ENCODE results near the gene DIAPH3. TPM values are rescaled to one million over a fixed set of nuclear protein-coding genes. Genes with fewer than 3 reads are reported as not detected.
"Not testable (repeated sequence)": the region's sequence is repeated elsewhere in the genome, so short reads cannot be mapped to it uniquely, and the experiment has no call there.

The DIAPH3 gene
- total RNA-seq, 1 experiment from 2014 or later, result 33.9 TPM

DNA sequence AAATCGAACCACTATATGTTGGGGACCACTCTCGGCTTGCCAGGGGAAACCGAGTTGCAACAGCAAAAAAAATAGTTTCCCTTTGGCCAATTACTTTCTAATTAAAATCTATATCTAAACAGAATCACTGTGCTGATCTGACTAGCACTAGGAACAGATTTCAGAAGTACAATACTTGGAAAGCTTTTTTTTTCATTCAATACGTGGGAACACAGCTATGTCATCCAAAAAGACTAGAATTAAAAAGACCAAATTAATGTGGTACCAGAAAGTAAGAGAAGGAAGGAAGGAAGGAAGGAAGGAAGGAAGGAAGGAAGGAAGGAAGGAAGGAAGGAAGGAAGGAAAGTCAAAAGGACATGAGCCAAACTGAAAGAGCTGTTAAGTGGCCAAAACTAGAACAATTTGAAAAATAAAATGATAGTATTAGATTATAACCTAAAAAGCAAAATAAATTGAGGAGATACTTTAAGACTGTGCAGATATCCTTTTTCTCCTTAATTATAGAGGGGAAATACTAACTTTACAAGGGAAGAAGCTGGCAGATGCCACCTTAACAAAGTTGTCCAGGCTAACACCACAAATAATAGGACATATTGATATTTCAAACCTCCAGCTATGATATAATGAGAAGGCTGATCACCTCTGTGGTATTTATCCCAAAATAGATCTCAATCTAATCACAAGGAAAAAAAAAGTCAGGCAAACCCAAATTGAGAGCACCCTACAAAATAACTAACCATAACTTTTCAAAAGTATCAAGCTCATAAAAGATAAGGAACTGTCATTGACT is 63.9 kb downstream of the DIAPH3 start:
- Histone ChIP-seq H3K27ac (no peak overlapping the region), H3K4me1 (replicated peaks) (no peaks in the 10 kb centered on the region), H3K36me3 (peaks cover 21% of the 10 kb centered on the region), H3K9me3 (replicated peaks) (no peaks in the 10 kb centered on the region), H3K27me3 (replicated peaks) (no peaks in the 10 kb centered on the region), H3K4me3 (no peak overlapping the region)
- no peak for DNase-seq (ENCODE audit: low read depth in 1 of 2, low spot score in 2 of 2)

DNA sequence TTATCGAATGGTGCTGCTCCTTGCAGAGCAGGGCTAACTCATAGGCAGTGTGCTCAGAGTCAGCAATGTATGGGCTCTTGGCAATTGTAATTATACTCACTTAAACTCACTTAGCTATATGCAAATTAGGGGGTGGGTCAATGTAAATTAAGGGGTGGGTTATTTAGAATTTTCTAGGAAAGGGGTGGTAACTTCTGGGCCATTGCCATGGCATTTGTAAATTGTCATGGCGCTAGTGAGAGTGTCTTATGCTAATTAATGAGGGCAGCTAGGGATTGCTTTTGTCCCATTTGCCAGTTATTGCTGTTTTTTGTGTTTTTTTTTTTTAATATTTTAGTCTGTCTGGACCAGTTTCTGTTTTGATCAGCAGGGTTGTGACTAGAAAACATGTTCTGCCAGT is 68.4 kb downstream of the DIAPH3 start:
- Histone ChIP-seq H3K27ac (no peak overlapping the region), H3K4me3 (no peak overlapping the region), H3K27me3 (replicated peaks) (no peaks in the 10 kb centered on the region), H3K36me3 (peaks cover 39% of the 10 kb centered on the region), H3K4me1 (replicated peaks) (no peaks in the 10 kb centered on the region), H3K9me3 (replicated peaks) (no peaks in the 10 kb centered on the region)
- no peak for DNase-seq (ENCODE audit: low read depth in 1 of 2, low spot score in 2 of 2)

DNA sequence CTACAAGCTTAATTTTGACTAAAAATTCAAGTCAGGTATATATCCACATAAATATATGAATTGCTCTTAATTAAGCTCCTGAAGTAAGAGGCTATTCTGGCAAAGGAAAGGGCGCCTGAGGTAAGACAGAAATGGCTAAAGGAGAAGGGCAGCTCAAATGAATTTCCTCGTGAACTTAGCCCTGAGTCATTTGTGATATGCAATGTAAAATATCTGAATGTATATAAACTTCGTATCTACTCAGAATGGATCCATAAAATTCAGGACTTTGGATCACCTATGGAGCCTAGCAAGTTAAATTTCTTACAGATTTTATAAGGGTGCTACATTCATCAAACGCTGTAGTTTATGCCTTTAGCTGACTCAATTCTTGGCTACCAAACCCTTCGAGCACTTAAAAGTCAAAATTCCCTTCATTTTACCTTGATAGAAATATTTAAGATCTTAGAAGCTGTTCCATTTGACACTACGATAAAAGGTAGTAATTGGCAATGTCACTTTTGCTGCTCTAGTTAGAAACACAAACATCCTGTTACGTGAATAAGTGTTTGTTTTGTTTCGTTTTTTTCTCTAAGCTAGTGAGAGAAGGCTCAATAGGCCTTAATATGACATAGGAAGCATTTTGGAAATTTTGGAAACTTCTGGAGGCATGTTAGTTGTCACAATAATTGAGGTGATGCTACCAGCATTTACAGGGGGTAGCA is 69.2 kb downstream of the DIAPH3 start:
- no peak overlapping the region for H3K27ac ChIP-seq

DNA sequence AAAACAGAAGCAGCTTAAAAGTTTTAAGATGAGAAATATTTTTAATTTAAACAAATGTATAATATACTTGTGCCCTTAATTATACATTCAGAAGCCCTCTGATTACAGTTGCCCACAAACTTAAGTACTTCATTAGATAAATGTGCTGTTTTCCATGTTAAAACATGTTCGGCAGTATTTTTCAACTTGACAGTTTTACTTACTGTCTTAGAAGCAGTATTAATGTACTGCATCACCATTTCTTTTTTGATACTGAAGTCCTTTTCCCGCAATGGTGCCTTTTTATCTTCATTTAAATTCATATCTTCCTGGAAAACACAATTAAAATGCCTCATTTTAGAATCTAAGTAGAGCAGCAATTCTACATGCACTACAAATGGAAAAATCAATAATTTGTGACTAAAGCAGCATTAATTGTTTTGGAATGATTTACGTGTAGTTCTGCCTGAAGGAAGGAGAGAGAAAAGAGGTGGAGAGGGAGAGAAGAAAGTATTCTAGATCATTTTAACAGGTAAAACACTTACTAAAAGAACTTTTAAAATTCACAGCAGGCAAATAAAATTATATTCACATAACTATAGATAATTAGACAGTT is 70.2 kb downstream of the DIAPH3 start:
- no peak overlapping the region for H3K4me3 ChIP-seq
- DNase-seq (ENCODE audit: low read depth in 1 of 2, low spot score in 2 of 2), result no peak
- H3K36me3 ChIP-seq, result peaks cover 34% of the 10 kb centered on the region
- no peaks in the 10 kb centered on the region for H3K4me1 ChIP-seq (replicated peaks)
- no peaks in the 10 kb centered on the region for H3K9me3 ChIP-seq (replicated peaks)
- H3K27me3 ChIP-seq (replicated peaks), result no peaks in the 10 kb centered on the region
- no peak overlapping the region for H3K27ac ChIP-seq

More for the DNA sequence above, 69.2 kb downstream of the DIAPH3 start:
- Histone ChIP-seq H3K4me3 (no peak overlapping the region), H3K9me3 (replicated peaks) (no peaks in the 10 kb centered on the region), H3K4me1 (replicated peaks) (no peaks in the 10 kb centered on the region), H3K36me3 (peaks cover 33% of the 10 kb centered on the region), H3K27me3 (replicated peaks) (no peaks in the 10 kb centered on the region)
- DNase-seq (ENCODE audit: low read depth in 1 of 2, low spot score in 2 of 2), result no peak

DNA sequence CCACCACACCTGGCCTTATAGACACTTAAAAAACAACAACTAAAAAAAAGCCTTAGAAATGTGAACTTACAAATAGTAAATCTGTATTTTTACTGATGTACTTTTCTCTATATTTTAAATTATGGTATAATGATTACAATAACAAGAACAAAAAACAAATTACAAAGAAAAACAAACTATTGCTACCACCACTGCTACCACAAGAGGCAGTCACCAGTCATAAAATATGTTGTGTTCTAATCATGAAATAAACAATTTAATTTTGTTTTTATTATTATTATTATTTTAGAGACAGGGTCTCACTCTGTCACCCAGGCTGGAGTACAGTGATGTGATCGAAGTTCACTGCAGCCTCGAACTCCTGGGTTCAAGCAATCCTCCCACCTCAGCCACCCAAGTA is 72.2 kb downstream of the DIAPH3 start:
- no peak overlapping the region for H3K27ac ChIP-seq
- H3K27me3 ChIP-seq (replicated peaks), result no peaks in the 10 kb centered on the region
- no peak overlapping the region for H3K4me3 ChIP-seq

DNA sequence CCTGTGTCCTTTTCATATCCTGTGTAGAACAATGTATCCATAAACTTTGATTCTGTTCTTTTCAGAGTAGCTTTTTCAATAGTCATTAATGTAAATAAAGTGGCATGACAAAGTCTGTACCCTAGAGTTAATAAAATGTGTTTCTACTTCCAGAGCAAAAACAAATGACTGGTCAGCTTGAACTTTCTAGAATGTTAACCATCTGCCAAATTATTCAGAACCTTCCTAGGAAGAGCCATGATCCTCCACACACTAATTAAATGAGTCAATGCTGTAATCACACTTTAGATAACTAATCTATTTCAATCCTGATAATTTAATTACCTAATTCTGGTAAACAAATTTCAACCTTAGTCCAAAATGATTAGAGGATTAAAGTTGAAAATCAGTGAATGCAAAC is 73.2 kb downstream of the DIAPH3 start:
- no peak for DNase-seq (ENCODE audit: low read depth in 1 of 2, low spot score in 2 of 2)
- Histone ChIP-seq H3K4me3 (no peak overlapping the region), H3K36me3 (peaks cover 22% of the 10 kb centered on the region), H3K9me3 (replicated peaks) (no peaks in the 10 kb centered on the region), H3K27ac (no peak overlapping the region), H3K4me1 (replicated peaks) (no peaks in the 10 kb centered on the region), H3K27me3 (replicated peaks) (no peaks in the 10 kb centered on the region)

More for the DNA sequence above, 72.2 kb downstream of the DIAPH3 start:
- no peak for DNase-seq (ENCODE audit: low read depth in 1 of 2, low spot score in 2 of 2)
- no peaks in the 10 kb centered on the region for H3K4me1 ChIP-seq (replicated peaks)
- H3K9me3 ChIP-seq (replicated peaks), result no peaks in the 10 kb centered on the region
- H3K36me3 ChIP-seq, result peaks cover 22% of the 10 kb centered on the region

DNA sequence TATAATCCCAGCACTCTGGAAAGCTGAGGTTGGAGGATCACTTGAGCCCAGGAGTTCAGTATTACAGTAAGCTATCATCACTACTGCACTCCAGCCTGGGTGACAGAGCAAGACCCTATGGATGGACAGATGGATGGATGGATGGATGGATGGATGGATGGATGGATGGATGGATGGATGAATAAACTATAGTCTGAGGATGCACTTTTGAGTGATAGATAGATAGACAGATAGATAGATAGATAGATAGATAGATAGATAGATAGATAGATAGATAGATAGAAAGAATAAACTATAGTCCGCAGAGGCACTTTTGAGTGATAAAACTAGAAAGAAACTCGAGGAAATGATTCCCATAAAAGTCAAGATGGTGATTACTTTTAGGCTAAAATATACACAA is 79.9 kb downstream of the DIAPH3 start:
- not testable (repeated sequence) for H3K27ac ChIP-seq; H3K9me3 ChIP-seq (replicated peaks); H3K4me3 ChIP-seq; H3K36me3 ChIP-seq; H3K27me3 ChIP-seq (replicated peaks); H3K4me1 ChIP-seq (replicated peaks); DNase-seq (ENCODE audit: low read depth in 1 of 2, low spot score in 2 of 2)

DNA sequence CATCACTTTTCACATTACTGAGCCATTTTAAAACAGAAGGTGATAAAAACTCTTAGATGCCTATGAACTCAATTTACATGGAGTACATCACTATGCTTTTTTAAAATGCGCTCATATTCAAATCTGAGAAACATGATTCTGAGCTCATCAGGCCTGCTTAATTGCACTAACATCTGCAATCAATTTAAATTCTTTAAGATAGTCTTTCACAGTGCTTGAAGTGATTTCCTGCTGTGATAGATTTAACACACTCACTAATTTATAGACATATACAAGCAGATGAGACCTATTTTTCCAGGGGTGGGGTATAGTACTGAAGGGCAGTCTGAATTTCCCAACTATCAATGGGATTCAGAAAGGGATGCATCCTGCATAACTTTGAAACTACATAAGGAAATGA is 82.9 kb downstream of the DIAPH3 start:
- Histone ChIP-seq H3K4me1 (replicated peaks) (no peaks in the 10 kb centered on the region), H3K27me3 (replicated peaks) (no peaks in the 10 kb centered on the region), H3K36me3 (peaks cover 4% of the 10 kb centered on the region), H3K4me3 (no peak overlapping the region), H3K27ac (no peak overlapping the region), H3K9me3 (replicated peaks) (no peaks in the 10 kb centered on the region)
- DNase-seq (ENCODE audit: low read depth in 1 of 2, low spot score in 2 of 2), result no peak

DNA sequence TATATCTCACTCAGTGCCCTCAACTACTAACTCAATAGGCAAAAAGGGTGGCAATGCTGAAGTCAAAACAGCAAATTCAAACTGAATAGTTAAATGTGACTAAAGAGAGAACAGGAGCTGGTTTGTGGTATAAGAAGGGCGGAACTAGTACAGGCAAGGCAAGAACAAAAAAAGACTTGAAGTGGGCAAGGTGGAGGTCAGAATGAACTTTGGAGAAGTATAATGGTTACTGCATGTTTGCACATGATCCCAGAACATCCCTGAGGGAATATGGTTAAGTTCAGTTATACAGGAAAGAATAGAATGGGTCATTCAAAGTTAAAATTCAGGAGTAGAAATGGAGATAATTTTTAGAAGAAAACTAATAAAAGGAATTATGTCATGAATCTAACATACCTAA is 85.5 kb downstream of the DIAPH3 start:
- Histone ChIP-seq H3K4me3 (no peak overlapping the region), H3K4me1 (replicated peaks) (no peaks in the 10 kb centered on the region), H3K27ac (no peak overlapping the region), H3K27me3 (replicated peaks) (no peaks in the 10 kb centered on the region), H3K36me3 (peaks cover 15% of the 10 kb centered on the region), H3K9me3 (replicated peaks) (no peaks in the 10 kb centered on the region)
- no peak for DNase-seq (ENCODE audit: low read depth in 1 of 2, low spot score in 2 of 2)

DNA sequence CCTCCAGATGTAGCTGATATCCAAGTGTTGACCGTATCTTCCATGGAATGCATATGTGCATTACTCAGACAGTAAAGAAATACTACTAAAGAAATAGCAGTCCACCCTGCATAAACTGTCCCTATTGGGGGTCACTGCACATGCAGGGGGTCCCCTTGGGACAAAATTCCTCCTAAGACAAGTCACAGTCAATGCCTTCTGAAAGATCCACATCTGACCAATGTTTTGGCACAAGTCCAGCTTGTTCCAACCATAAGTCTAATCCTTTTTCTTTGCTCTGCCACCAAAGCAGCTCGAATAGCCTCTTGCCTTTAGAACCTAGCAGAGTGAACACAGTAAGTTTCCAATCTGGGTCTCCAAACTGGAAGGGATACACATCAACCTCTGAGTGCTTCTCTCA is 87.9 kb downstream of the DIAPH3 start:
- Histone ChIP-seq H3K36me3 (peaks cover 15% of the 10 kb centered on the region), H3K9me3 (replicated peaks) (no peaks in the 10 kb centered on the region), H3K27me3 (replicated peaks) (no peaks in the 10 kb centered on the region), H3K27ac (no peak overlapping the region), H3K4me1 (replicated peaks) (no peaks in the 10 kb centered on the region), H3K4me3 (no peak overlapping the region)
- DNase-seq (ENCODE audit: low read depth in 1 of 2, low spot score in 2 of 2), result no peak

DNA sequence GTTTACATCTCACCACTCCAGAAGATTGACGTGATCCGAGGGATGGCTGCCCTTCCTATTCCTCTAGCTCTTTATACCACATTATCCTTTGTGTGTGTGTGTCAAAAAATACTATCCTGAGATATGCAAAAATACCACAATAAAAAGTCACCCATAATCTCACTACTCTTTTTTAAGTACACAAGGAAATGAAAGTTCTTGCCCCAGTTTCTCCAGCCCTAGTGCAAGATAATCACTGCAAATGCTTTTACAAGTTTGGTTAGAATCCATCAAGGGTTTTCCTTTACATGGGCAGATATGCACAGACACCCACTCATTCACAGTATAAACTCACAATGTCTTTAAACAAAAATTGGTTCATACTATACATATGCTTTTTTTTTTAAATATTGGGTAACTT is 89.3 kb downstream of the DIAPH3 start:
- DNase-seq (ENCODE audit: low read depth in 1 of 2, low spot score in 2 of 2), result no peak
- Histone ChIP-seq H3K36me3 (peaks cover 23% of the 10 kb centered on the region), H3K4me1 (replicated peaks) (no peaks in the 10 kb centered on the region), H3K27ac (no peak overlapping the region), H3K9me3 (replicated peaks) (no peaks in the 10 kb centered on the region), H3K4me3 (no peak overlapping the region), H3K27me3 (replicated peaks) (no peaks in the 10 kb centered on the region)

DNA sequence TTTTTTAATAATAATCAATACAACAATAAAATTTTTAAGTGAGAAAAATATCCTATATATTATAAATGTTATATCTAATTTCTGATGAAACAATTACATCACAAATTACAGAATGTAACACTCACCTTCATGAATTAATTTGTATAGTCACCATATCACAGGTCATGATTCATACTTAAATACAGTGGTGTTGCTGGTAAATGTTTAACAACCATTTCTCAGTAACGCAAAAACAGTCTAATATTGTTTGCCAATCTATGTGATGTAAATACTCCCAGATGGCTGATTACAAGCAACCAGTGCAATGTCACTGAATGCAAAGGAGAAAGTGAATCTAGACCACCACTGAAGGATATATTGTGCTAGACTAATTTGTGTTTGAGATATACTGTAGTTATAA is 97.5 kb downstream of the DIAPH3 start:
- no peak overlapping the region for H3K27ac ChIP-seq
- H3K9me3 ChIP-seq (replicated peaks), result no peaks in the 10 kb centered on the region; the same call in 1 of the 2 replicates
- peaks cover 36% of the 10 kb centered on the region for H3K36me3 ChIP-seq
- no peak for DNase-seq (ENCODE audit: low read depth in 1 of 2, low spot score in 2 of 2)
- H3K4me1 ChIP-seq (replicated peaks), result no peaks in the 10 kb centered on the region
- H3K27me3 ChIP-seq (replicated peaks), result no peaks in the 10 kb centered on the region
- no peak overlapping the region for H3K4me3 ChIP-seq

DNA sequence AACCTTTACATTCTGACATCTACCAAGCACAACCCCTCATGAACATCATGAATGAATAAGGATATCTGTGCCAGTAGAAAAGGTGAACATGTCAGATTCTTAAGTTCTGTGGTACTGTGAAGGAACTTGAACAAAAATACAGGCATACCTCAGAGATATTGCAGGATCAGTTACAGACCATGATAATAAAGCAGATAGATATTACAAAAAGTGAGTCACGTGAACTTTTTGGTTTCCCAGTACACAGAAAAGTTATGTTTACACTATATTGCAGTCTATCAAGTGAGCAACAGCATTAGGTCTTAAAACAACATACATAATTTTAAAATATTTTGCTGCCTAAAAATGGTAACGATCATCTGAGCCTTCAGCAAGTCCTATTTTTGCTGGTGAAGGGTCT is 101.2 kb downstream of the DIAPH3 start:
- Histone ChIP-seq H3K4me1 (replicated peaks) (no peaks in the 10 kb centered on the region), H3K9me3 (replicated peaks) (no peaks in the 10 kb centered on the region; the same call in 1 of the 2 replicates), H3K27ac (no peak overlapping the region), H3K4me3 (no peak overlapping the region), H3K36me3 (peaks cover 23% of the 10 kb centered on the region), H3K27me3 (replicated peaks) (no peaks in the 10 kb centered on the region)
- no peak for DNase-seq (ENCODE audit: low read depth in 1 of 2, low spot score in 2 of 2)

DNA sequence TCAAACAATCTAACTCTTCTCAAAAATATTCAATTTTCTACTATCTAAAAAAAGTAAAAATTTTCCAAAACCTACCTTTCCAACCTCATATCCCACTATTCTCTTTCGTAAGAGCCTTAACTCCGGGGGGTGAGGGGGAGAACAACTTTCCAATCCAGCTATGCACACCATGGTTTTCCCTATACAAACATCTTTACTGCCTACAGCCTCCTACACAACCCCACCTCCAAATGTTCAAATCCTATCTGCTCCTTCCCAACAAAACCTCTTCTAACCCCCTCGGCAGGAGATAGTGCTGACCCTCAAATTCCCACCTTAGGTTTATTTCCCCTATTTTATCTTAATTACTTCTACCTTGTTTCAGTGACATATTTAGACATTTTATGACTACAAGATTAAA is 102.0 kb downstream of the DIAPH3 start:
- H3K36me3 ChIP-seq, result peaks cover 22% of the 10 kb centered on the region
- no peaks in the 10 kb centered on the region; the same call in 1 of the 2 replicates for H3K9me3 ChIP-seq (replicated peaks)
- no peaks in the 10 kb centered on the region for H3K4me1 ChIP-seq (replicated peaks)
- no peak for DNase-seq (ENCODE audit: low read depth in 1 of 2, low spot score in 2 of 2)
- H3K4me3 ChIP-seq, result no peak overlapping the region
- H3K27me3 ChIP-seq (replicated peaks), result no peaks in the 10 kb centered on the region
- H3K27ac ChIP-seq, result no peak overlapping the region

All from SJSA1 (cell line).